Retinal pigment epithelial cell (primary cell): ENCODE measurements around the gene BFSP2.
A peak's percentile ranks its signal among the peaks of the same experiment; 100 is the strongest.

Experiments used
- DNase-seq: peaks from one replicate; pipeline ENCODE4 v3.0.0-alpha.2; 2010; ENCODE audit warnings: low read depth
- H3K4me3 ChIP-seq: 2 replicates; pipeline ENCODE4 v1.5.1; 2011; ENCODE audit warnings: mild to moderate bottlenecking, low read length, control low read depth, moderate library complexity
- TF ChIP-seq, protein P1 (sequence below): conservative IDR thresholded peaks from 2 replicates; pipeline ENCODE4 v1.5.1; 2011; ENCODE audit warnings: low read depth, low read length, control low read depth, inconsistent platforms

The BFSP2 gene

DNA sequence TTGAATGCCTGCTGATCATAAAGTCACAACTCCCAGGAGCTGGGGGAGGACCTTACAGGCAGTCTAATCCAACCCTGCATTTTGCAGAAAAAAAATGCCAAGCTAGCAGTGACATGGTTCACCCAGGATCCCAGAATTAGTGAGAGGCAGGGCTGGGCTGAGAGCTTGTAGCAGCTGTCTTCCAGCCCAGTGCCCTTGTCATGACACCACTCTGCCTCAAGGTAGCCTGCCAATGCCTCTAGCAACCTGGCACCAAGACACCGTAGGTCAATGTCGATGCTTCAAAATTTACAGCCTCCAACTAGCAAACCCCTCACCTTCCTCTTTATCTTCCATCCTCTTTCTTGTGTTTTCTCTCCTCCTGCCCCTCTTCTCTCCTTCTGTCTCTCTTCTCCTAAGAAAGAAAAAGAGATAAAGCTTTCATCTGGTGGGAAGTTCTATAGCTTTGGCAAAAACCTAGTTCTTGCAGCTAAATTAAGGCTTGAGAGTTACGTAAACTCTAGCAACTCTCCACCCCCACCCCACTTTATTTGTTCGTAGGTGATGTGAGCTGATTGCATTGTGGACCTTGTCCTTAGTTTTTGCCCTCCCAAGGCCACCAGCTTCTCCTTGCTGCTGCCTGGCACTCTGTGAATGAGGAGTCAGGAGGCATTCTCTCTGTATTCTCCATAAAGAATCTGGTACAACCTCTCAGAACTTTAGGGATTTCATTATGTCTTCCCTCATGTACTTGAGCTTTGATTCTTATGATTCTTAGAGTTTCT is 18.3 kb upstream of the BFSP2 start:
- no peak overlapping the region for H3K4me3 ChIP-seq
- TF ChIP-seq, protein P1, sequence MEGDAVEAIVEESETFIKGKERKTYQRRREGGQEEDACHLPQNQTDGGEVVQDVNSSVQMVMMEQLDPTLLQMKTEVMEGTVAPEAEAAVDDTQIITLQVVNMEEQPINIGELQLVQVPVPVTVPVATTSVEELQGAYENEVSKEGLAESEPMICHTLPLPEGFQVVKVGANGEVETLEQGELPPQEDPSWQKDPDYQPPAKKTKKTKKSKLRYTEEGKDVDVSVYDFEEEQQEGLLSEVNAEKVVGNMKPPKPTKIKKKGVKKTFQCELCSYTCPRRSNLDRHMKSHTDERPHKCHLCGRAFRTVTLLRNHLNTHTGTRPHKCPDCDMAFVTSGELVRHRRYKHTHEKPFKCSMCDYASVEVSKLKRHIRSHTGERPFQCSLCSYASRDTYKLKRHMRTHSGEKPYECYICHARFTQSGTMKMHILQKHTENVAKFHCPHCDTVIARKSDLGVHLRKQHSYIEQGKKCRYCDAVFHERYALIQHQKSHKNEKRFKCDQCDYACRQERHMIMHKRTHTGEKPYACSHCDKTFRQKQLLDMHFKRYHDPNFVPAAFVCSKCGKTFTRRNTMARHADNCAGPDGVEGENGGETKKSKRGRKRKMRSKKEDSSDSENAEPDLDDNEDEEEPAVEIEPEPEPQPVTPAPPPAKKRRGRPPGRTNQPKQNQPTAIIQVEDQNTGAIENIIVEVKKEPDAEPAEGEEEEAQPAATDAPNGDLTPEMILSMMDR: no peak
- DNase-seq: no peak

DNA sequence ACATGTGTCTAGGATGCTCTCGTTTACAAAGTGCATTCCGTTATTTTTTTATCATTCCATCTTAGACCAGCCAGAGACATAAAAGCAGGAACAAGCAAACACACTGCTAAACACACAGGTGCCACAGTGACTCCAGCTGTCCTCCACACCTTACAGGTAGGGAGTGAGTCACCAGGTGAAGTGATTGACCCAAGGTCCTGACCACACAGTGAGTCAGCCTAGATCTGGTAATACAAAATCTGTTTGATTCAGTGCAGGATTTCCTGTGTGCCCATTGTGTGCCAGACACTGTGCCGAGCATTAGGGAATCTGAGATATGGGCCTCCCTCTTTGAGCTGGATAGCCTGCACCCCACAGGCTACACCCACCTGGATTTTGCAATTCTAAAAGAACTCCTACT is 16.7 kb upstream of the BFSP2 start:
- H3K4me3 ChIP-seq: no peak overlapping the region
- no peak for DNase-seq
- TF ChIP-seq, protein P1: no peak

- no peak for DNase-seq
- H3K4me3 ChIP-seq: no peak overlapping the region
- TF ChIP-seq, protein P1: no peak
Measured at GRCh38 chr3:133383741-133384140, 16.1 kb upstream of the BFSP2 start.

- TF ChIP-seq, protein P1: peak; percentile 97
- peak; percentile 39 for DNase-seq
Measured at GRCh38 chr3:133384331-133385027, 15.4 kb upstream of the BFSP2 start.

GRCh38 chr3:133386876-133387275 is 13.0 kb upstream of the BFSP2 start:
- no peak for DNase-seq
- no peak overlapping the region for H3K4me3 ChIP-seq
- TF ChIP-seq, protein P1: peak; percentile 11

More at GRCh38 chr3:133384331-133385027, 15.4 kb upstream of the BFSP2 start:
- H3K4me3 ChIP-seq: no peak overlapping the region

GRCh38 chr3:133387341-133387740 is 12.5 kb upstream of the BFSP2 start:
- no peak overlapping the region for H3K4me3 ChIP-seq
- DNase-seq: no peak
- TF ChIP-seq, protein P1: no peak
